Stomach (tissue), 4 donors: ENCODE measurements around the gene HSPA12A.

Source experiments
- EP300 ChIP-seq: sonication (generic); formaldehyde crosslinking; IDR thresholded peaks from one replicate; pipeline ENCODE4 v1.6.1; 2017; ENCODE audit warnings: antibody characterized with exemption
- POLR2A ChIP-seq, 4 donors: fragments of 450-650 bp; IDR thresholded peaks; one replicate each; pipeline ENCODE4 v1.6.1; 2016; ENCODE audit warnings: antibody characterized with exemption in 4 of 4, control low read depth in 2 of 4, mild to moderate bottlenecking in 1 of 4, moderate library complexity in 1 of 4
- POLR2AphosphoS5 ChIP-seq, 3 donors: sonication (generic); formaldehyde crosslinking; IDR thresholded peaks; one replicate each; pipeline ENCODE4 v1.6.1; 2016; ENCODE audit warnings: antibody characterized with exemption in 3 of 3
- TF ChIP-seq, protein P1 (sequence below), 7 experiments: fragments of 450-650 bp in 4 of 7; fragments of 200-600 bp in 3 of 7; sonication (generic) in 3 of 7; IDR thresholded peaks; one replicate each; pipeline ENCODE4 v1.5.1; 2016 to 2019; ENCODE audit warnings: antibody characterized with exemption in 7 of 7, control low read depth in 2 of 7, mild to moderate bottlenecking in 1 of 7

DNA sequence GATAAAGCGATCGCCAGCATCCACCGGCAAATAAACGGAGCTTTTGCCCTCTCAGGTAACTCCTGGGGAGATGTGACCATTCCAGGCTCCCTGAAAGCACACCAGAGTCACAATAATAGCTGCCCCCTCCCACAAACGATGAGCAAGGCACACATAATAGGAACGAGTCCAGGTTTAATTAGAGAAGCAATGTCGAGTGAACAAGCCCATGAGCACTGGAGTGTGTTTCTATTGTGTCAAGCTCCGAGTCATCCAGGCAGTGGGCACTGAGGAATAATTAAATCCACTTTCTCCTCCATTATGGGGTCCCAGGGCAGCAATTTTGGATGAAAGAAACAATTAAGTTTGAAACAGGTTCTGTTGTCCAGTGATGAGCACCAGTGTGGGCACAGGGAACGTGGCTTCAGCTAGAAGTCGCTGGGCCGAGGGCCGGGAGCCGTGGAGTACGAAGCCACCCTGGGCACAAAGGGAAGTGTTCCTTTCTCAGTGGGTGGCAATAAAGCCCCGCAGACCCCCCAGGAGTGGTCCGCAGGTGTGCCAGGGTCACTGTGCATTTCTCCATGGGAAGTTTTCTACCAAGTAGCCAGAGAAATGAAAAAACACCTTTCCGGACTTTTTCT is 109.7 kb downstream of the HSPA12A start:
- TF ChIP-seq, protein P1, sequence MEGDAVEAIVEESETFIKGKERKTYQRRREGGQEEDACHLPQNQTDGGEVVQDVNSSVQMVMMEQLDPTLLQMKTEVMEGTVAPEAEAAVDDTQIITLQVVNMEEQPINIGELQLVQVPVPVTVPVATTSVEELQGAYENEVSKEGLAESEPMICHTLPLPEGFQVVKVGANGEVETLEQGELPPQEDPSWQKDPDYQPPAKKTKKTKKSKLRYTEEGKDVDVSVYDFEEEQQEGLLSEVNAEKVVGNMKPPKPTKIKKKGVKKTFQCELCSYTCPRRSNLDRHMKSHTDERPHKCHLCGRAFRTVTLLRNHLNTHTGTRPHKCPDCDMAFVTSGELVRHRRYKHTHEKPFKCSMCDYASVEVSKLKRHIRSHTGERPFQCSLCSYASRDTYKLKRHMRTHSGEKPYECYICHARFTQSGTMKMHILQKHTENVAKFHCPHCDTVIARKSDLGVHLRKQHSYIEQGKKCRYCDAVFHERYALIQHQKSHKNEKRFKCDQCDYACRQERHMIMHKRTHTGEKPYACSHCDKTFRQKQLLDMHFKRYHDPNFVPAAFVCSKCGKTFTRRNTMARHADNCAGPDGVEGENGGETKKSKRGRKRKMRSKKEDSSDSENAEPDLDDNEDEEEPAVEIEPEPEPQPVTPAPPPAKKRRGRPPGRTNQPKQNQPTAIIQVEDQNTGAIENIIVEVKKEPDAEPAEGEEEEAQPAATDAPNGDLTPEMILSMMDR (IDR thresholded peaks at IDR 0.05), result no peak
- TF ChIP-seq EP300, result no peak
- TF ChIP-seq POLR2AphosphoS5 (IDR thresholded peaks at IDR 0.05), result no peak
- no peak for TF ChIP-seq POLR2A (IDR thresholded peaks at IDR 0.05)
